Measurements from ENCODE around the gene ADGRA3.

Gene ADGRA3

DNA sequence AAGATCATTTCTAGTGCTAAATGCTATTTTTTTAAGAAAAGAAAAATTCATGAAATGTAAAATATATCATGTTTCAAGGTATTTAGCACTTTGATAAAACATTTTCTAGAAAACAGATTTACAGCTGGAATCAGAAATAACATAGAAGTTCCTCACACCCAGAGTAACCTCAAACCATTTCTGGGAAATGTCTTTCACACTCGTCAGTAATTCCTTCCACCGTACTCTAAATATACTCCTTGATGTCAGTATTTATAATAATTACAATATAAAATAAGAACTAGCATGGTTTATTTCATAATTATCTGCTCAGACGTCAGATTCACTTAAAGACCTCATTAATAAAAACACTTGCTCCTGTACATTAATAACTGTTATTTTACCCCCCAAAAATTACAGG lies 103.9 kb downstream of the ADGRA3 start:
- TF ChIP-seq CTCF (IDR thresholded peaks at IDR 0.05; ENCODE audit: low read depth, low read length): no peak
- in situ Hi-C loops (cut with HindIII; ENCODE audit: low sequenced_read_pairs): no loop called here
- no peak for DNase-seq (ENCODE audit: low read depth, low spot score)
- no peak overlapping the region for H3K4me3 ChIP-seq (ENCODE audit: low read depth, low read length)

- peak; percentile 37 for DNase-seq (ENCODE audit: low read depth, low spot score)
- peak; percentile 36 for TF ChIP-seq CTCF (IDR thresholded peaks at IDR 0.05; ENCODE audit: low read depth, low read length)
- in situ Hi-C loops (cut with HindIII; ENCODE audit: low sequenced_read_pairs): no loop called here
These were observed 105.1 kb downstream of the ADGRA3 start for GRCh38 chr4:22410645-22411247.

DNA sequence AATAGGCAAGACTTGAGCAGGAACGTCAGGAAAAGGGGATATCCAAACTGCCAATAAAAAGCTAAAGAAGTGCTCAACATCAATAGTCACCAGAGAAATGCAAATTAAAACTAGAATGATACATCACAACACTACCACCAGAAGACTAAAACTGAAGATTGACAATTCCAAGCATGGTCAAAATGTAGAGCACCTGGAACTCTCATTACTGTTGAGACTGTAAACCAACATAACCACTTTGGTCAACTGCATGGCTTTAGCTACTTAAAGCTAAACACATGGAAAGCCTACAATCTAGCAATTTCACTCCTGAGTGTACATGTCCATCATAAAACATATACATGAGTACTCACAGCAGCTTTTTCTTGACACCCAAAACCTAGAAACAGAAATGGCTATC lies 107.4 kb downstream of the ADGRA3 start:
- TF ChIP-seq CTCF (IDR thresholded peaks at IDR 0.05; ENCODE audit: low read depth, low read length): no peak
- in situ Hi-C loops (cut with HindIII; ENCODE audit: low sequenced_read_pairs): no loop called here
- no peak overlapping the region for H3K4me3 ChIP-seq (ENCODE audit: low read depth, low read length)
- no peak for DNase-seq (ENCODE audit: low read depth, low spot score)

More at GRCh38 chr4:22410645-22411247, 105.1 kb downstream of the ADGRA3 start:
- no peak overlapping the region for H3K4me3 ChIP-seq (ENCODE audit: low read depth, low read length)

GRCh38 chr4:22407361-22407760 lies 108.5 kb downstream of the ADGRA3 start:
- no peak overlapping the region for H3K4me3 ChIP-seq (ENCODE audit: low read depth, low read length)
- no peak for TF ChIP-seq CTCF (IDR thresholded peaks at IDR 0.05; ENCODE audit: low read depth, low read length)
- no peak for DNase-seq (ENCODE audit: low read depth, low spot score)
- in situ Hi-C loops (cut with HindIII; ENCODE audit: low sequenced_read_pairs): no loop called here

GRCh38 chr4:22398671-22399070 lies 117.2 kb downstream of the ADGRA3 start:
- DNase-seq (ENCODE audit: low read depth, low spot score): no peak
- in situ Hi-C loops (cut with HindIII; ENCODE audit: low sequenced_read_pairs): no loop called here
- no peak for TF ChIP-seq CTCF (IDR thresholded peaks at IDR 0.05; ENCODE audit: low read depth, low read length)

GRCh38 chr4:22391551-22391950 lies 124.3 kb downstream of the ADGRA3 start:
- no peak overlapping the region for H3K4me3 ChIP-seq (ENCODE audit: low read depth, low read length)
- peak; percentile 29 for DNase-seq (ENCODE audit: low read depth, low spot score)
- in situ Hi-C loops (cut with HindIII; ENCODE audit: low sequenced_read_pairs): no loop called here
- TF ChIP-seq CTCF (IDR thresholded peaks at IDR 0.05; ENCODE audit: low read depth, low read length): no peak

More at GRCh38 chr4:22398671-22399070, 117.2 kb downstream of the ADGRA3 start:
- no peak overlapping the region for H3K4me3 ChIP-seq (ENCODE audit: low read depth, low read length)
